ENCODE results near the gene ONECUT3. TPM values are rescaled to one million over a fixed set of nuclear protein-coding genes. Genes with fewer than 3 reads are reported as not detected.

Gene ONECUT3
- total RNA-seq, 1 experiment from 2014 or later = not detected

DNA sequence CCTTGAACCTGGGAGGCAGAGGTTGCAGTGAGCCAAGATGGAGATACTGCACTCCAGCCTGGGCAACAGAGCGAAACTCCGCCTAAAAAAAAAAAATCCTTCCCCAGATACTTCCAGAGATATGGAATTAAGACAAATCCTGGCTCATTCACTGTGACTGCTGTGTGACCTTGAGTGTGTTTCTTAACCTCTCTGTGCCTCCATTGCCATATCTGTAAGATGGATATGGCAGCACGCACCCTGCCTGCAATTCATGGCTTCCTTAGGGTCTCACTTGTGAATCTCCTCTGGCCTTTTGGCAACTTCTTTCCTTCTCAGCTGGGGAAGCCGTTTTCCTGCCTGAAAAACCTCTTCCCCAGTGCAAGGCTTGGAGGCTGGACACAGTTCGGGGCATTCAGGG, 33.8 kb upstream of the ONECUT3 start:
- TF ChIP-seq, protein P1, sequence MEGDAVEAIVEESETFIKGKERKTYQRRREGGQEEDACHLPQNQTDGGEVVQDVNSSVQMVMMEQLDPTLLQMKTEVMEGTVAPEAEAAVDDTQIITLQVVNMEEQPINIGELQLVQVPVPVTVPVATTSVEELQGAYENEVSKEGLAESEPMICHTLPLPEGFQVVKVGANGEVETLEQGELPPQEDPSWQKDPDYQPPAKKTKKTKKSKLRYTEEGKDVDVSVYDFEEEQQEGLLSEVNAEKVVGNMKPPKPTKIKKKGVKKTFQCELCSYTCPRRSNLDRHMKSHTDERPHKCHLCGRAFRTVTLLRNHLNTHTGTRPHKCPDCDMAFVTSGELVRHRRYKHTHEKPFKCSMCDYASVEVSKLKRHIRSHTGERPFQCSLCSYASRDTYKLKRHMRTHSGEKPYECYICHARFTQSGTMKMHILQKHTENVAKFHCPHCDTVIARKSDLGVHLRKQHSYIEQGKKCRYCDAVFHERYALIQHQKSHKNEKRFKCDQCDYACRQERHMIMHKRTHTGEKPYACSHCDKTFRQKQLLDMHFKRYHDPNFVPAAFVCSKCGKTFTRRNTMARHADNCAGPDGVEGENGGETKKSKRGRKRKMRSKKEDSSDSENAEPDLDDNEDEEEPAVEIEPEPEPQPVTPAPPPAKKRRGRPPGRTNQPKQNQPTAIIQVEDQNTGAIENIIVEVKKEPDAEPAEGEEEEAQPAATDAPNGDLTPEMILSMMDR (conservative IDR thresholded peaks at IDR 0.05) = no peak
- TF ChIP-seq EZH2 (IDR thresholded peaks at IDR 0.05; ENCODE audit: low read depth) = no peak
- no peaks in the 10 kb centered on the region for H3K9me2 ChIP-seq (ENCODE audit: insufficient read depth)
- no peaks in the 10 kb centered on the region for H3K4me1 ChIP-seq (replicated peaks; ENCODE audit: insufficient read depth)
- H3K27me3 ChIP-seq (ENCODE audit: insufficient read depth, low read depth) = peaks cover 22% of the 10 kb centered on the region
- H3K4me3 ChIP-seq = no peak overlapping the region
- H3K36me3 ChIP-seq (ENCODE audit: low read depth) = no peaks in the 10 kb centered on the region
- CTCF ChIA-PET = no interaction called here
- no peaks in the 10 kb centered on the region for H3K79me2 ChIP-seq (ENCODE audit: low read depth)
- POLR2A ChIA-PET (ENCODE audit: unreplicated experiment) = no interaction called here
- no peaks in the 10 kb centered on the region for H4K20me1 ChIP-seq (ENCODE audit: insufficient read depth)
- H3F3A ChIP-seq (ENCODE audit: insufficient read depth, low read depth) = no peaks in the 10 kb centered on the region
- no peak overlapping the region for H2AFZ ChIP-seq
- H3K9me3 ChIP-seq (ENCODE audit: insufficient read depth, low read depth) = no peaks in the 10 kb centered on the region
- intact Hi-C loops (cut with micrococcal nuclease; ENCODE audit: unreplicated experiment) = no loop called here
- H3K27ac ChIP-seq = no peak overlapping the region
- no peak for DNase-seq
- BruUV-seq (replicated peaks) = no TSS peak
- no peak overlapping the region for H3K4me2 ChIP-seq

DNA sequence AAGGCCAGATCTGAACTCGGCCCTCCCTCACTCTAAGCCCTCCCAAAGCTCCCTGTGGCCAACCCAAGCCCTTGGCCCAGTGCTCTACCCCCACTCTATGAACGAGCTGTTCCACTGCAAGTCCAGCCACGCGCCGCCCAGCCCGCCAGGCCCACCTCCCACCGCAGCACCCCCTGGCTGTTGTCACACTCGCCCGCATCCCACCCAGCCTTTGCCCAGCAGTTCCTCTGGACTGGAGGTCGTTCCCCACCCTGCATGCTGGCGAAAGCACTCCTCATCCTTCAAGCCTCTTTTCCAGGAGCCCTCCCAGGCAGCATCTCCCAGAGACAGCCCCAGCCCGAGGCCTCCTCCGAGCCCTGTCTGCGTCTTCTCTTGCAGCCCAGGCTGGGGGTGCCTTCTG, 33.1 kb upstream of the ONECUT3 start:
- TF ChIP-seq, protein P1 (conservative IDR thresholded peaks at IDR 0.05) = no peak
- no peak for TF ChIP-seq EZH2 (IDR thresholded peaks at IDR 0.05; ENCODE audit: low read depth)
- no peak for DNase-seq
- no peak overlapping the region for H3K27ac ChIP-seq
- CTCF ChIA-PET = interaction anchor here (0.7 kb wide), 1 partner anchor 93 kb away, joined by 3 read pairs; no protein-coding TSS in a partner anchor
- H3K4me2 ChIP-seq = no peak overlapping the region
- POLR2A ChIA-PET (ENCODE audit: unreplicated experiment) = no interaction called here
- H3K9me2 ChIP-seq (ENCODE audit: insufficient read depth) = no peaks in the 10 kb centered on the region
- no peak overlapping the region for H2AFZ ChIP-seq
- H3K4me1 ChIP-seq (replicated peaks; ENCODE audit: insufficient read depth) = no peaks in the 10 kb centered on the region
- no peaks in the 10 kb centered on the region for H3K9me3 ChIP-seq (ENCODE audit: insufficient read depth, low read depth)
- no peaks in the 10 kb centered on the region for H3K36me3 ChIP-seq (ENCODE audit: low read depth)
- H3F3A ChIP-seq (ENCODE audit: insufficient read depth, low read depth) = no peaks in the 10 kb centered on the region
- no peak overlapping the region for H3K4me3 ChIP-seq
- H4K20me1 ChIP-seq (ENCODE audit: insufficient read depth) = no peaks in the 10 kb centered on the region
- H3K79me2 ChIP-seq (ENCODE audit: low read depth) = no peaks in the 10 kb centered on the region
- peaks cover 24% of the 10 kb centered on the region for H3K27me3 ChIP-seq (ENCODE audit: insufficient read depth, low read depth)
- BruUV-seq (replicated peaks) = no TSS peak
- intact Hi-C loops (cut with micrococcal nuclease; ENCODE audit: unreplicated experiment) = no loop called here

DNA sequence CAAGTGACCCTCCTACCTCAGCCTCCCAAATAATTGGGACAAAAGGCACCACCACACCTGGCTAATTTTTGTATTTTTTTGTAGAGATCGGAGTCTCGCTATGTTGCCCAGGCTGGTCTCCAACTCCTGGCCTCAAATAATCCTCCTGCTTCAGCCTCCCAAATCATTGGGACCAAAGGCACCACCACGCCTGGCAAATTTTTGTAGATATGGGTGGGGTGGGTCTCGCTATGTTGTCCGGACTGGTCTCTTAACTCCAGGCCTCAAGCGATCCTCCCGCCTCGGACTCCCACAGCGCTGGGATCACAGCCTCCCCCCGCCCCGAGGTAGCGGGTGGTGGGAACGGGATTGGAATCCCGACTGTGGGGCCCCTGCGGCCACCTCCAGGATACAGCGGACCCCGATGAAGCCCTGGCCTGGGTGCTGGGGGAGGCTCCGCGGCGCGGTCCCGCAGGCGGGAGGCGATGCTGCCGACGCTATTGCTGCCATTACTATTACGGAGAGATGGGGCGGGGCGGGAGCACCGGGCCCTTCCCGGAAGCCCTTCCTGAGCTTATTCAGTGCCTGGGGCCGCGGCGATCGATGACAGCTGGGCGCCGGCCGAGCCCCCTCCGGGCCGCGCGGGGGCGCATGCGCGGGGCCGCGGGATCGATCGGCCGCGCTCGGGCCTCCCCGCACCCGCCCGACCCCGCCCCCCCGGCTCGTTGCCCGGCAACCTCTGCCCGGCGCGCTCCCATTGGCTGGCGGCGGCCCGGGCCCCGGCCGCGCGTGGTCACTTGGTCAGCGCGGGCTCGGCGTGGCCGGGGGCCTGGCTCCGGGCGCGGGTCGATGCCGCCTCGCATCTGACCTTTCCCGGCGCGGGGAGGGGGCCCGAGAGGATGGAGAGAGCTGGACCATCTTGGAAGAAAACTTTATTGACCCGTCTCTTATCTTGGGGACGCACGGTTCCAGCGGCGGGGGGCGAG, 27.9 kb upstream of the ONECUT3 start:
- CTCF ChIA-PET = no interaction called here
- Histone ChIP-seq H3K9me3 (ENCODE audit: insufficient read depth, low read depth) (no peaks in the 10 kb centered on the region), H4K20me1 (ENCODE audit: insufficient read depth) (no peaks in the 10 kb centered on the region), H3K4me2 (0 out of 2 replicates have a peak overlapping the region, but pooled peaks have one; percentile 28), H3K27ac (no peak overlapping the region), H3K9me2 (ENCODE audit: insufficient read depth) (no peaks in the 10 kb centered on the region), H3F3A (ENCODE audit: insufficient read depth, low read depth) (no peaks in the 10 kb centered on the region), H3K27me3 (ENCODE audit: insufficient read depth, low read depth) (peaks cover 9% of the 10 kb centered on the region), H3K4me3 (no peak overlapping the region), H2AFZ (no peak overlapping the region), H3K4me1 (replicated peaks; ENCODE audit: insufficient read depth) (no peaks in the 10 kb centered on the region), H3K36me3 (ENCODE audit: low read depth) (no peaks in the 10 kb centered on the region), H3K79me2 (ENCODE audit: low read depth) (no peaks in the 10 kb centered on the region)
- BruUV-seq (replicated peaks) = no TSS peak
- intact Hi-C loops (cut with micrococcal nuclease; ENCODE audit: unreplicated experiment) = no loop called here
- DNase-seq = no peak
- POLR2A ChIA-PET (ENCODE audit: unreplicated experiment) = no interaction called here
- no peak for TF ChIP-seq EZH2 (IDR thresholded peaks at IDR 0.05; ENCODE audit: low read depth)
- TF ChIP-seq, protein P1 (conservative IDR thresholded peaks at IDR 0.05) = no peak

Measured in PC-9 (cell line).